ENCODE measurements around the gene PLAAT3. TPM values are rescaled to one million over a fixed set of nuclear protein-coding genes. Genes with fewer than 3 reads are reported as not detected.

Gene PLAAT3
- polyA plus RNA-seq, 1 of the 3 experiments (the other 2 are of a cell fraction): 44.0 TPM

GRCh38 chr11:63564056-63564774 lies 50.0 kb downstream of the PLAAT3 start:
- TF ChIP-seq RXRA (IDR thresholded peaks at IDR 0.05; ENCODE audit: borderline replicate concordance, low read depth) (no peak), USF1 (IDR thresholded peaks at IDR 0.05; ENCODE audit: borderline replicate concordance, low read depth) (peak; percentile 8; the same call in 1 of the 2 replicates)
- POLR2A ChIA-PET: no interaction called here

GRCh38 chr11:63563201-63564055 lies 50.8 kb downstream of the PLAAT3 start, which contains the start of gene PLAAT2:
Gene PLAAT2 (minus strand): TSS chr11:63563379. CDS start chr11:63563324, 55 bp downstream.
- H3K9me2 ChIP-seq: no peaks in the 10 kb centered on the region
- ChIA-PET CTCF (interaction anchor here (1.6 kb wide), 1 partner anchor 76 kb away, joined by 4 read pairs; no protein-coding TSS in a partner anchor), POLR2A (no interaction called here)
- no peaks in the 10 kb centered on the region for H3K27me3 ChIP-seq (ENCODE audit: insufficient read depth)
- no peak within 1 kb of the TSS for H2AFZ ChIP-seq (ENCODE audit: low read depth)
- no peak for TF ChIP-seq YY1 (IDR thresholded peaks at IDR 0.05; ENCODE audit: low read depth)
- no peak for TF ChIP-seq FOSL2 (IDR thresholded peaks at IDR 0.05; ENCODE audit: borderline replicate concordance, low read depth)
- no peak for TF ChIP-seq JUND (IDR thresholded peaks at IDR 0.05)
- TF ChIP-seq MEF2A (IDR thresholded peaks at IDR 0.05; ENCODE audit: borderline replicate concordance, low read depth): no peak
- no peak for TF ChIP-seq NRF1 (IDR thresholded peaks at IDR 0.05; ENCODE audit: low read depth, low read length)
- no peak for TF ChIP-seq PBX3 (IDR thresholded peaks at IDR 0.05)
- TF ChIP-seq REST (IDR thresholded peaks at IDR 0.05; ENCODE audit: low read depth, low read length): no peak
- TF ChIP-seq RFX5 (IDR thresholded peaks at IDR 0.05; ENCODE audit: low read length): no peak
- TF ChIP-seq EP300 (IDR thresholded peaks at IDR 0.05; ENCODE audit: borderline replicate concordance in 1 of 2, low read depth in 1 of 2, low read length in 1 of 2): no peak
- TF ChIP-seq MAX (IDR thresholded peaks at IDR 0.05; ENCODE audit: low read depth): no peak
- no peak for DNase-seq
- H3K27ac ChIP-seq (ENCODE audit: low read depth in 2 of 2, low read length in 1 of 2): no peak within 1 kb of the TSS
- H3K79me2 ChIP-seq (ENCODE audit: insufficient read depth): no peaks in the 10 kb centered on the region
- no peak within 1 kb of the TSS for H3K4me3 ChIP-seq (ENCODE audit: low read depth in 2 of 2, low read length in 1 of 2)
- 89% methylated on average over 13 of the region's 13 CpGs for WGBS (ENCODE audit: low lambda C conversion rate)
- no peak within 1 kb of the TSS for H3K9ac ChIP-seq
- no peaks in the 10 kb centered on the region for H3K9me3 ChIP-seq
- H3K36me3 ChIP-seq (replicated peaks in 1 of 2; ENCODE audit: control insufficient read depth in 1 of 2, insufficient read depth in 2 of 2, low read length in 1 of 2): no peaks in the 10 kb centered on the region
- H3K4me1 ChIP-seq (ENCODE audit: control insufficient read depth in 1 of 2, insufficient read depth in 2 of 2, low read depth in 1 of 2, low read length in 1 of 2): peaks cover 5% of the 10 kb centered on the region in 2 experiments; a peak in 2 of 4 replicates
- H3K4me2 ChIP-seq: no peak within 1 kb of the TSS
- no peaks in the 10 kb centered on the region for H4K20me1 ChIP-seq (ENCODE audit: insufficient read depth)
- peaks cover 3% of the 10 kb centered on the region for H3F3A ChIP-seq (replicated peaks; ENCODE audit: insufficient read depth)

More at GRCh38 chr11:63564056-63564774, 50.0 kb downstream of the PLAAT3 start:
- H3K4me1 ChIP-seq (ENCODE audit: control insufficient read depth in 1 of 2, insufficient read depth in 2 of 2, low read depth in 1 of 2, low read length in 1 of 2): peaks cover 5% of the 10 kb centered on the region in 2 experiments; a peak in 2 of 4 replicates
- no peak overlapping the region for H3K27ac ChIP-seq (ENCODE audit: low read depth in 2 of 2, low read length in 1 of 2)
- no peak overlapping the region for H2AFZ ChIP-seq (ENCODE audit: low read depth)
- no peaks in the 10 kb centered on the region for H3K9me2 ChIP-seq
- DNase-seq: no peak
- H3K4me2 ChIP-seq: no peak overlapping the region
- no peak overlapping the region for H3K4me3 ChIP-seq (ENCODE audit: low read depth in 2 of 2, low read length in 1 of 2)
- H3K79me2 ChIP-seq (ENCODE audit: insufficient read depth): no peaks in the 10 kb centered on the region
- H4K20me1 ChIP-seq (ENCODE audit: insufficient read depth): no peaks in the 10 kb centered on the region
- CTCF ChIA-PET: interaction anchor here (1.6 kb wide), 1 partner anchor 75 kb away, joined by 4 read pairs; no protein-coding TSS in a partner anchor
- 79% methylated on average over 7 of the region's 7 CpGs for WGBS (ENCODE audit: low lambda C conversion rate)
- H3K36me3 ChIP-seq (replicated peaks in 1 of 2; ENCODE audit: control insufficient read depth in 1 of 2, insufficient read depth in 2 of 2, low read length in 1 of 2): no peaks in the 10 kb centered on the region
- H3K9ac ChIP-seq: no peak overlapping the region
- no peaks in the 10 kb centered on the region for H3K9me3 ChIP-seq
- peaks cover 3% of the 10 kb centered on the region for H3F3A ChIP-seq (replicated peaks; ENCODE audit: insufficient read depth)
- H3K27me3 ChIP-seq (ENCODE audit: insufficient read depth): no peaks in the 10 kb centered on the region
